Epidermal melanocyte (primary cell): Measurements from ENCODE around the gene LGALS1.
A peak's percentile ranks its signal among the peaks of the same experiment; 100 is the strongest.
"Not testable (repeated sequence)": the region's sequence is repeated elsewhere in the genome, so short reads cannot be mapped to it uniquely, and the experiment has no call there.

Source experiments
- DNase-seq: peaks from one replicate; pipeline ENCODE4 v3.0.0; 2011; ENCODE audit warnings: low spot score; ENCODE audit not compliant: insufficient read length

The LGALS1 gene

DNA sequence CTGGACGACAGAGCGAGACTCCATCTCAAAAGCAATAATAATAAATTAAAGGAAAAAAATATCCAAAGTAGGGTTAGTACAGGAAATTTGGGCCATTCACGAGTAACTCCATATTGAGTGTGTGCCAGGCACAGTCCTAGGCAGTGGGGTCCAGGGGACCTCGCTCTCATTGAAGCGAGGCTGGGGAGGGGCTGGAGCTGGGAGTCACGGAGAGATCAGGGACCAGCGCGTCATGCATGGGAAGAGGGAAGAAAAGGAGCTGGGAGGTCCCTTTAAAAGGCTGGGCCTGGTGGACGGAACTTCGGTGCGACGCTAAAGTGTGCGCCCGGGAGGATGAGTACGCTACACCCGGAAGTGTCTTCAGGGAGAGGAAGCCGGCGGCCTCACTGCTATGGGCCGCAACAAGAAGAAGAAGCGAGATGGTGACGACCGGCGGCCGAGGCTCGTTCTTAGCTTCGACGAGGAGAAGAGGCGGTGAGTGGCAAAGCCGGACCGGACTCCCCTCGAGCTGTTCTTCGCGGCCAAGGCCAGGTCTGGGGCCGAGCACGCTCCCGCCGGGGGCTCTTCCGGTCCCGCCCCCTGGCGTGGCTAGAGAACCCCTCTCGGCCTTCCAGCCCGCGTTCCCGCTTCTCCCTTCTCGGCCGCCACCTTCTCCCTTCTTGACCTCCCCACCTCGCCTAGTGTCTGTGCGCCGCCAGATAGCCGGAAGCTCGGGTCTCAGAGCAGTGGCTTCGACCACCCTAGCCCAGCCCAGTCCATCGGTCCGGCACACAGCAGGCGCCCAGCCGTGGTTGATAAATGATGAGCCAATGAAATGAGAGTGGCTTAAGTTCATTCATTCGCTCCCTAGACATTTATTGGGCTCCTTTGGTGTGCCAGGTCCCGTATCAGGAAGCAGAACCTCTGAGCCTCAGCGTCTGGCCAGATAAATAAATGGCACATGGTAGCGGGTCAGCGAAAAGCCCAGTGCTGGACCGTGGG, 10.9 kb downstream of the LGALS1 start, which contains the start of gene NOL12:
TSS of gene NOL12 (plus strand) at position 342 of the 981 bp plus-strand sequence. CDS start at position 392, 50 bp downstream.
- DNase-seq = peak; percentile 53

DNA sequence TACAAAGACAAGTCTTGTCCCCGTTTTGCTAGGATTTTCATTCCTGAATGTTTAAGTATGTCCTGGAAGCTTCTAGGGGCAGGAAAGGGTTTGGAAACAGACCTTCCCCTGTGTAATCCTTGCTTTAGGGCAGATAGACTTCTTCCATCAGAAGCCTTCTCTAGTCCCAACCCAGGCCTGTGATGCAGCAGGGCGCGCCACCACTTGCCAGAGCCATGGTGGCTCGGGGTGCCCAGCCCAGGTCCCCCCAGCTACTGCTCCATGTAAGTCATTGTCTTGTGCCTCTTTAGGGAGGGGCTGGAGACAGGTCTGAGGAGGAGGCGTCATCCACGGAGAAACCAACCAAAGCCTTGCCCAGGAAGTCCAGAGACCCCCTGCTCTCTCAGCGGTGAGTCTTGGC, 15.0 kb downstream of the LGALS1 start:
- no peak for DNase-seq

- no peak for DNase-seq
Observed at GRCh38 chr22:37690901-37691504, 15.6 kb downstream of the LGALS1 start.

DNA sequence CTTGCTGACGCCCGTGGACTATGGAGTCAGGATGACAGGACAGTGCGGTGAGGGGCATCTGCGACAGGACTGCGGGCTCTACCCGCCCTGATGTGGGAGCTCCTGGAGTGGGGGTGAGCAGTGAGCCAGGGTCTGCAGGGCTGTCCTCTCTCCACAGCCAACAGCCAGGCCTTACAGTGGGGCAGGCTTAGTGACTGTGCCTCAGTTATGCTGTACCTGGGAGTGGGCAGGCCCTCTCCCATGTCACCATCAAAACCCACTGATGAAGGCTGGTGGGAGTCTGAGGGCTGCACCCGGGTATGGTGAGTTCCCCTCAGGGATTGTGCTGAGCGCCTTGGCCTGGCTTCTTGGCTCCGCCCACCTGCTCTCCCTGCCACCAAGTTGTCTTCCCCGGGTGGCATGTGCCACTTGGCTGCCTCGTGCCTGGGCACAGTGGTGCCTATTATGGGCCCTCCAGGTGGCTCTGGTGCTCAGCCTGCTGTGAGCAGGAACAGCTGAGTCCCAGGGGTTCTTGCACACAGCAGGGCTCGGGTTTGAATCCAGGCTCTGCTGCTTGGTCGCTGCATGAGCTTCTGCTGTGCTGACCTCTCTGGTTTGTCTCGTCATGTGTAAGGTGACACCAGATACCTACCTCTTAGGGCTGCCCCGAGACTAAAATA, 17.3 kb downstream of the LGALS1 start:
- no peak for DNase-seq

GRCh38 chr22:37694131-37694530, 18.7 kb downstream of the LGALS1 start:
- DNase-seq = not testable (repeated sequence)

GRCh38 chr22:37696260-37696656, 20.8 kb downstream of the LGALS1 start:
- DNase-seq = not testable (repeated sequence)

DNA sequence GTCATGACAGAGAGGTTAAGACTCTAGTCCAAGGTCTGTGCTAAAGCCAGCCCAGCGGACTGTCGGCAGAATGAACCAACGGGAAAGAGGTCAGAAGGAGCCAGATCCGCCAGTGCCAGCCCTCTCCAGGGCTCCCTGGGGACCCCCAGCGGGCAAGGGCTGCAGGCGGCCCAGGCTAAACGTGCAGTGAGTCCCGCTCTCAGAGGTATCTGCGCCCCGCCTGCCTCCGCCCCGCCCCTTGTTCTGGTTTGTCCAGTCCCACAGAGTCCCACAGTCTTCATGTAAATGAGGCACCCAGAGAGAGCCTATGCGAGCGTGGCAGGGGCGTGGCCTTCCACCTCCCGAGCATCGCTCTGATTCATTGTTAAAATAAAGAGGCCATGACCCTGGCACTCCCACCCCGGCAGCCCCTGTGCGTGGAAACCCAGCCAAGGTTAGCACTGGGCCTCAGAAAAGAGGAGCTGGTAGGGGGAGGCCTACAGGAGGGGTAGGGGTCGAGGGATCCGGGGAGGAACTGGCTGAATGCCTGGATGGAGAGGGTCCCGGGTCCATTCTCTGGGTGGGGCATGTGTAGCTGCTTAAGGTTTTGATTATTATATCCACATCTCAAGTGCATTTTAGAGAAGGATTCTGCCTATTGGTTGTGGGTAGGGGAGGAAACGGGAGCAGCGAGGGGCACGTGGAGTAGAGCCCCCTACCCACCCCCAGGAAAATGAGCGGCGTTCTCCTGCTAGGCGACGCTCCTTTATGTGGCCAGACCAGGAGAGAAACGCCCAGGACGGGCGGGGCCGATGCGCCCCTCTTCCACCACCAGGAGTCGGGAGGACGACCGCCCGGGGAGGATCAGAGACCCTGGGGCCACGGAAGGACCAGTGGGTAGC, 21.5 kb downstream of the LGALS1 start, which contains the start of gene TRIOBP:
TSS of gene TRIOBP (plus strand) at position 392 of the 881 bp plus-strand sequence. CDS start 4,318 bp downstream, outside the sequence.
- DNase-seq = peak; percentile 95

- DNase-seq = no peak
Observed at GRCh38 chr22:37697538-37697835, 22.1 kb downstream of the LGALS1 start.

- DNase-seq = no peak
Observed at GRCh38 chr22:37701141-37701786, 25.8 kb downstream of the LGALS1 start.

DNA sequence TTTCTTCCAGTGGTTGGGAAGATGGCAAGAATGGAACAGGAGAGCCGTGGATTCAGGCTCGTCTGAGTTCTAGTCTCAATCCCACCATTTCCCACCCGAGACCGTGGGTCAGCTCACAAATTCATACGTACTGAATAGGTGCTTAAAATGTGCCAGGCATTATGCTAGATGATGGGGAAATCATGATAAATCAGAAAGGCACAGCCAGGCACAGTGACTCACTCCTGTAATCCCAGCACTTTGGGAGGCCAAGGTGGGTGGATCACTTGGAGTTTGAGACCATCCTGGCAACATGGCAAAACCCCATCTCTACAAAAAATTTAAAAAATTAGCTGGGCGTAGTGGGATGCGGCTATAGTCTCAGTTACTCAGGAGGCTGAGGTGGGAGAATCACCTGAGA, 28.5 kb downstream of the LGALS1 start:
- DNase-seq = no peak

GRCh38 chr22:37704645-37705044, 29.2 kb downstream of the LGALS1 start:
- no peak for DNase-seq

DNA sequence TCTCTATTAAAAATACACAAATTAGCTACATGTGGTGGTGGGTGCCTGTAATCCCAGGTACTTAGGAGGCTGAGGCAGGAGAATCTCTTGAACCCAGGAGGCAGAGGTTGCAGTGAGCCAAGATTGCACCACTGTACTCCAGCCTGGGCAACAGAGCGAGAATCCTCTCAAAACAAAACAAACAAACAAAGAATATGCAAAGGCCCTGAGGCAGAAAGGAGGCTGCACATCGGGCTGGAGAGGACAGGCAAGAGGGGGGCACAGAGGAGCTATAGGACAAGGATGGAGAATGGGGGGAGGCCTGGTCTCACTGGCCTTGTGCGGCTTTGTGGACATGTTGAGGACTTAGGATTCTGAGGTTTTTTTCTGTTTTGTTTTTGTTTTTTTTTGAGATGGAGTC, 29.8 kb downstream of the LGALS1 start:
- DNase-seq = no peak

GRCh38 chr22:37708580-37709444, 33.4 kb downstream of the LGALS1 start:
- DNase-seq = no peak

- DNase-seq = no peak
Observed at GRCh38 chr22:37709445-37709765, 34.0 kb downstream of the LGALS1 start.

GRCh38 chr22:37710675-37711074, 35.2 kb downstream of the LGALS1 start:
- no peak for DNase-seq

DNA sequence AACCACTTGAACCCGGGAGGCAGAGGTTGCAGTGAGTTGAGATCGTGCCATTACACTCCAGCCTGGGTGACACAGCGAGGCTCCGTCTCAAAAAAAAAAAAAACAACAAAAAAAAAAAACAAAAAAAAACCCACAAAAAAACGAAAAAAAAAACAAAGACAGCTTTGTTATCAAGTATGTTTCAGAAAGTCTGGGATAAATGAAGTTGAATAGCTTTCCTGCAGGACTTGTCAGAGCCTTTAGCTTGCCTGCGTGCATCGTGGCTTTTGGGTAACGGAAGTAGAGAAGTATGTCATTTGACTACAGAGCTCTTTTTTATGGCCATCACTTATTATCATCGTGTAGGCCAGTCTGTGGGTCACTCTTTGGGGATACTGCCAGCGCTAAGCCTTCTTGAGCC, 36.1 kb downstream of the LGALS1 start:
- DNase-seq = peak; percentile 51

DNA sequence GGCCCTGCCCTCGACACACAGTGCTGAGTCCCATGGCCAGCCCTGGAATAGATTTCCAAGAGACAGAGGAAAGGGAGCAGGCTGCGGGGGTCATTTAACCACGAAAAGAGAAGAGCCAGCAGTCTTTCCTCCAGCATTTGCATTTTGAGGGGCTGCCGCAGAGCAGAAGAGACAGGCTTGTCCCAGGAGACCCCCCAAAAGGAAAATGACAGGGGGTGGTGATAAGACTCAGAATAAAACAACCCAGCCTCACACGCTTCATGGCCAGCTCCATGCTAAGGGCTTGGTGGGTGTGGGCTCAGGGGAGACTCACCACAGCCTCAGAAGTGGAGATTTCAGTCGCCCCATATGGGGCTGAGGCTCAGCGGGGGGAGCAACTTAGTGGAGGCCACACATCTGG, 38.3 kb downstream of the LGALS1 start:
- DNase-seq = no peak

DNA sequence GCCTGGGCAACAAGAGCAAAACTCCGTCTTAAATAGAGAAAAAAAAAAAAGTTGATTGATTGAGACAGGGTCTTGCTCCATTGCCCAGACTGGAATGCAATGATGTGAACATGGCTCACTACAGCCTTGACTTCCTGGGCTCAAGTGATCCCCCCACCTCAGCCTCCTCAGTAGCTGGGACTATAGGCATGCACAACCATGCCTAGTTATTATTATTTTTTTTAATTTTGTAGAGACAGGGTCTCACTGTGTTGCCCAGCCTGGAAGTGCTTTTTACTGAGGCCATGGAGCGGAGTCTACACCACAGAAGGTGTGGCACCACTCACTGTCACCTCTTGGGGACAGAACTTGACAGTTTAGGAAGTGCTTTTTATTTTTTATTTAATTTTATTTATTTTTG, 39.2 kb downstream of the LGALS1 start:
- DNase-seq = no peak

- no peak for DNase-seq
Observed at GRCh38 chr22:37715760-37716159, 40.3 kb downstream of the LGALS1 start.

- DNase-seq = no peak
Observed at GRCh38 chr22:37716708-37717107, 41.3 kb downstream of the LGALS1 start.
